Stimulated activated CD4-positive, alpha-beta T cell treated with anti-CD3 and anti-CD28 coated beads, Interleukin-4, amount 100 ng/mL, for 24 hours (primary cell): Measurements from ENCODE around the gene ASXL3.

ENCODE experiments used
- DNase-seq: peaks from one replicate; pipeline ENCODE4 v3.0.0-alpha.2; 2020

ASXL3 gene

DNA sequence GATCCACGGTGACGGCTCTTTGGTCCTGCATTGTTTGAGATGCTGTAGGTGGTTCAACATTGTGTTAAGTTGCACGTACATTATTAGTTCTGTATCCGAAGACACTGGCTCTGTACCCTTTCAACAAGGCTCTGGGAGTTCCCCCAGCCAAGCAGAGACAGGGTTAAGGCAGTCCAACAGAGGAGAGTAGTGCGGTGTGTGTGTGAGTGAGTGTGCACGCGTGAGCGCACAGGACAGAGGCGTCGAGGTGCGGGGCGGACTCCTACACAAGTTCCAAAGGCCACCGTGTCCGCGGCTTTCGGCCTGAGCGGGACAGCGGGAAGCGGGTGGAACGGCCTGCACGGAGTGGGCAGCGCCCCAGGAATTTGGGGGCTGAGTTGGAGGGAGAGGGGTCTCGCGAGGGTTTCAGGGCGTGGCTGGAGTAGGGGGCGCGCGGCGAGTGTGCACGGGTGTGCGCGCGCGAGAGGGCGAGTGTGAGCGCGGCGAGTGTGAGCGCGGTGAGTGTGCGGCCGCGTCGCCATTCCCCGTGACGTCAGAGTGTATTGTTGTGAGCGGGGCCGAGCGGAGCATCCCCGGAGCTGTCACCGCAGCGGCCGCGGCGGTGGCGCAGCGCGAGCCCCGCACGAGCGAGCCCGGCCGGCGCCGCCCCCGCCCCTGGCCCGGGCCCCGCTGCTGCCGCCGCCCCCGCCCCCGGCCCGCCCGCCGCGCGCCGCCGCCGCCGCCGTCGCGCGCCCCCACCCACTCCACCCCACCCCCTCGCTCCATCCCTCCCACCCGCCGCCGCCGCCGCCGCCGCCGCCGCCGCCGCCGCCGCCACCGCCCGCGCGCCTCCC lies at the start of gene ASXL3:
Gene ASXL3 (plus strand): TSS at position 535 of the 833 bp plus-strand sequence. CDS start 413 bp downstream, outside the sequence.
- DNase-seq = no peak

DNA sequence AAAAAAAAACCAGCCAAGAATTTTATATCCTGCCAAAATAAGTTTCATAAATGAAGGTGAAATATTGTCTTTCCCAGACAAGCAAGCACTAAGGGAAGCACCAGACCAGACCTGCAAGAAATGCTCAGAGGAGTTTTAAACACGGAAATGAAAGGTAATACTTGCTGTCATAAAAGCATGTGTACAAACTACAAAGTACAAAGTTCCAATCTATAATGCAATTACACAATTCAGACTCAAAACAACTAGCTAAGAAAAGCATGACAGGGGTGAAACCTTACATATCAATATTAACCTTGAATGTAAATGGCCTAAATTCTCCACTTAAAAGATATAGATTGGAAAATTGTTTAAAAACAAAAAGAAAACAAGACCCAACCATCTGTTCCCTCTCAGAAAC lies 45.0 kb upstream of the ASXL3 start:
- DNase-seq = no peak

DNA sequence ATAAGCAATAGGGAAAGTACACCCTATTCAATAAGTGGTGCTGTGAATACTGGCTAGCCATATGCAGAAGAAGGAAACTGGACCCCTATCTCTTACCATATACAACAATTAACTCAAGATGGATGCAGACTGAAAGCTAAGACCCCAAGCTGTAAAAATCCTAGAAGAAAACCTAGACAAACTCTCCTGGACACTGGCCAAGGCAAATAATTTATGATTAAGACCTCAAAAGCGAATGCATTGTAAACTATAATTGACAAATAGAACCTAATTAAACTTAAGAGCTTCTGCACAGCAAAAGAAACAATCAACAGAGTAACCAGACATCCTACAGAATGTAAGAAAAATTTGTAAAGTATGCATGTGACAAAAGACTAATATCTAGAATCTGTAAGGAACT lies 41.1 kb upstream of the ASXL3 start:
- DNase-seq = no peak

DNA sequence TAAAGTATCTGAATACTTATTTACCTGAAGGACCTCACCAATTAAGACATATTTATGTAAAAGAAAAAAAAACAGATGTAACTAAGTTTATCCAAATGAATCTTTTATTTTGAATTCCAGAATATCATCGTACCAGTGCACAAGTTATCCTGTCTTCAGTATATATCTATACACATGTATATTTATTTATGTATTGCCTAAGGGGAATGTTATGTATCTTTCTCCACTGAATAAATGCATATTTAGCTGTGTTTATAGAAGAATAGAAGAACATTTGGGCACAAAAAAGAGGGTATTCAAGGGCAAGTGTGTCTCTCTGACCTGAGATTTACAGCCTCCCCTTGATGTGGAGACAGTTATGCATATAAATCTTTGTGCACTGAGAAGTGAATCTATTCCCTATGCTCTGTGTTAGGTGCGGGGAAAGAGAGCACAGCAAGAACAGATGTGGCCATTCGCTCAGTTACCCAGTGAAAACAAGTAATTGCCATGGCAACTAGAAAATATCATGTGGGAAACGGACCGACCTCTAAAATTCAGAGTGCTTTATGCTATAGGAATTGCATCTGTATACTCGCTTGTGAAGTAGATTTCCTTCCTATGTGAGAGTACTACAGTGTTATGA lies 39.5 kb upstream of the ASXL3 start:
- DNase-seq = no peak

DNA sequence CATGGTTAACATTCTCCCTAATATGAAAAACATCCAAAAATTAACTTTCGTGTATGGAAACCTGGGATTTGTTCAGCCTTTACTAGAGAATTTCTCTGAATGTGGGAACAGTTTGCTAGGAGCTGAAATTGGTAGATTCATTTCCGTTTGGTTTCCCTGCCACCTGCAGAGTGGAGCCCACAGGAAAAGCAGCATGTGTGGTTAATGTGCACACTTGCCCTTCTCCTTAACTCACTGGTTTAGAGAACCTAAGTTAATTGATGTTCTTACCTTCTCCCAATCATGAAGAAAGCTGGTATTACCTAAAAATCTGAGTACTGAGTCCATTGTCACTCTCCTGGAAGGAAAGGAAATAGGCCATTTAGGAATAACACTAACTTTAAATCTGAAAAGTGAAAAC lies 37.6 kb upstream of the ASXL3 start:
- DNase-seq = no peak

DNA sequence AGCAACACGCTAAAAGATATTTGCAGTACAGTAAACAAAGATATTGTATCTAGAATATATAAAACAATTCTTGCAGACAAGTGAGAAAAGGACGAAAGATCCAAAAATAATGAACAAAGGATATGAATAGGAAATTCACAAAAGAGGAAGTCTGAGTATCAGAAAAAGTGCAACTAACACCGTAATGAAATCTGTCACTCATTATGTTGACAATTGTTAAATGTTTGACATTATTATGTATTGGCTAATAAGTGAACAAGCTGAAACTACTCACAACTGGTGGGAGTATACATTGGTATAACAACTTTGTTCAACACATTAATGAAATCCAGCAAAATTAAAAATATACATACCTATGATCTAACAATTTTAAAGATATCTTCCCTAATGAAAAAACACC lies 36.7 kb upstream of the ASXL3 start:
- DNase-seq = no peak

DNA sequence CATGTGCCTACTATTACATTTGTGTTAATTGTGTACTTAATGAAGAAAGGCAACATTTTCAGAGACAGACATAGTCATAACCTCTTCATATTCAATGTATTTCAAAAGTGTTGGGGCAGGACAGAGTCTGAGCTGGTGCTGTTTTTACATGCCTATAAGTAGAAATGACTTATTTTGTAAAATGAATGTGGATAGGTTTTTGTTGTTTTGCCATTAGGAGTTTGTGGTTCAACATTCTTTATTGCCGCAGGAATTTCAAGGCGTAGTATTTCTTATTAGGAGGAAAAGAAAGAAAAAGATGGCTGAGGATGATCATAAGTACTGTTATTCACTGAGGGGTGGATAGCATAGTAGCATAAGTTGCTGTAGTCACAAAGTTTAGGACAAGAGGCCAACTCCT lies 21.2 kb upstream of the ASXL3 start:
- no peak for DNase-seq

DNA sequence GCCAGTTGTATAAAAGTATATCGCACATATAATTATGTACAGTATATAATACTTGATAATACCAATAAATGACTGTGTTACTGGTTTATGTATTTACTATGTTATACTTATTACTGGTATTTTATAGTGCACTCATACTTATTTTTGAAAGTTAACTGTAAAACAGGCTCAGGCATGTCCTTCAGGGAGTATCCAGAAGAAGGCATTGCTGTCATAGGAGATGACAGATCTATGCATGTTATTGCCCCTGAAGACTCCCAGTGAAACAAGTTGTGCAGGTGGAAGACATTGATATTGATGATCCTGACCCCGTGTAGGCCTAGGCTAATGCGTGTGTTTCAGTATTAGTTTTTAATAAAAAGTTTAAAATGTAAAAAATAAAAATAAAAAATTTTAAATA lies 20.3 kb upstream of the ASXL3 start:
- DNase-seq = no peak

DNA sequence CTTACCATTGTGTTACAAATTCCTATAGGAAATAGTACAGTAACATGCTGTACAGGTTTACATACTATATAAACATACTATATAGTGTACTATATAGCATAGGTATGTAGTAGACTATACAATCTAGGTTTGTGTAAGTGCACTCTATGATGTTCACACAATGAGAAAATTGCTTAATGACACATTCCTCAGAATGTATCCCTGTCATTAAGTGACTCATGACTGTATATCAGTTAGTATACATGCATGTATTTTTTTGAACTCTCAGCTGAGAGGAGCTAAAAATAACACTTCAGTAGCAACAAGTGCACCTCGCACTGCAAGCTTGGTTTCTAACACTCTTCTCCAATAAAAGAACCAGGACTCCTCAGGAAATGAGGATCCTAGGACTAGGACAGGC lies 19.5 kb upstream of the ASXL3 start:
- DNase-seq = no peak

DNA sequence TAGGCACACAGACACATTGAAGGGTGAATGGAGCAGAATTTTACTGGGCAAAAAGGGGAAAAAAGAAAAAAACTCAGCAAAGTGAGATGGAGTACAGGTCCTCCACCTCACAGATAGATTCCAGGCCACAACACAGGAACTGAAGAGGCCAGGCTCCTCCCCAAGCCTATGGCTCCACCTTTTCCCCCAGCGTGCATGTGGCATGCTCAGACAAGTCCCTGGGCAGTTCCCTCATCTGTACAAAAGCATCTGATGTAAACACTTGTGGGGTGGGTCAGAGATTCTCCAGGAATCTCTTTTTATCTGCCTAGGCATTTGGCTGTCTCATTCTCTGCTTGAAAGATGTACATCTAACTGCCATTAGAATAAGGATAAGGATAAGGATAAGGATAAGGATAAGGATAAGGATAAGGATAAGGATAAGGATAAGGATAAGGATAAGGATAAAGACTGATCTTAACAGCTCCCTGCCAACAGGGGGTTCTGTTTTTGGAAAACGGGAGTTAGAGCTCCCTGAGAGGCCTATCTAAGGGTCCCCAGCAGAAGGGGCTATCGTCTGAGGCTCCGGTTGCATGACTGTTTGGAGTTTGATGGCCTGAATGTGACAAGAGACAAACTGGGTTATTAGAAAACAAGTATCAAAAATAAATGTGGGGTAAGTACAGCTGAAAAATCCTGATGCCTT lies 17.2 kb upstream of the ASXL3 start:
- no peak for DNase-seq

DNA sequence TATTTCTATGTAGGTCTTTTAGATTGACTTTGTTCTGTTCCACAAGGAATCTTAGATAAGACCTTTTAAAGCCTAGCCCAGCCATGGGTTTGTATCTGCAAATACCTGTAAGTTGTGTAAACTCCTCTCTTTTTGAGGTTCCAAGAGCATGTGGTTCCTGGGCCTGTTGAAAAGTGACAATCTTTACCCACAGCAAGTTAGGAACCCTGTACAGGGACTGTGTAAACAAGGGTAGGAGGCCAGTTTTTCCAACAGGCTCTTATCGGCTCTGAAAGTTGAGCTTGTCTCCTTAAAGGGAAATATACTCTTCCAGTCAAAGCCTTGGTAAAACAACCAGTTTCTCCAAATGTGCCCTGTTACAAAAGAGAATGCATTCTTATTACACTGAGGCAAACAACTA lies 15.3 kb upstream of the ASXL3 start:
- no peak for DNase-seq

DNA sequence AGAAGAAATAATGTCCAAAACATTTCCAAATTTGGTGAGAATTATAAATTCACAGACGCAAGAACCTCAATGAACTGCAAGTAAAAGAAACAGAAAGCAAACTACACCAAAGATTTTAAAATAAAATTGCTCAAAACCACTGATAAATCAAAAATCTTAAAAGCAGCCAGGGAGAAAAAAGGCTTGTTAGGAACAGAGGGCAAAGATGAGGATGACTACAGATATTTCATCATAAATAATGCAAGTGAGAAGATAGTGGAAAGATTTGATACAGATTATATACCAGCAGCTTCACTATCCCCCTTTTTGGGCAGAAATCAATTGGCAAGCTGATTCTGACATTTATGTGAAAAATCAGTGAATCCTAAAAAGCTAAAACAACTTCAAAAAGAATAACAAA lies 10.3 kb upstream of the ASXL3 start:
- no peak for DNase-seq

DNA sequence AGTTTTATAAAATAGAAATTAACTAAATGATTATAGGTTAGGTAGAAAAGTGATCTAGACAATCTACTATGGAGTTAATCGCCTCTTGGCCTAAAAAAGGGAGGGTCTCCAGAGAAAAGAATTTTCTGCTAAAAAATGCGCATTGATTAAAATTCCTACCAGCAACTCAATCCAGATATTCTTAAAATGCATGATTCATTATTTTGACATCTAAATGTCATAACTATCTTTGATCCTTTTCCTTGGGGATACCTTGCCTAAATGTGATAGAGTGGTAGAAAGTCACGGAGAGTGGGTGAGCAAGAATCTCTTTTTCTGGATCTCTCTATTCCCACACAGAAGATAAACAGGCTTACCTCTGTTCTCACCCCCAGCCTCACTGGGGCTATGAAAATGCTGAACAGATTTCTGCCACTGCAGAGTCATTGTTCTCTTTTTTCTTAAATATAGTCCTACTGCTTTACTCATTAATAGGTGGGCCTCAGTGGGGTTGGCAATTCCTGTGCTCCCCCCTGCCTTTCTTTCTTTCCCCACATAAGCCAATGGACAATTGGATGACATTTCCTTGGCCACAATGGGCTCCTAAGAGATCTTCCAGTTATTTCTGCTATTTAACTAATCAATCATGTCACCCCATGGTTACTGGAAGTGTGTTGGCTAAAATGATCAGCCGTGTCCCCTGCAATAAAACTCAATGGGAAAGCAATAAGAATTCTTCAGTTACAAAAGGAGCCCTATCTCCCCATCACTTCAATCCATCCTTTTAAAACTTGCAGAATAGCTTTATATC lies 5.8 kb upstream of the ASXL3 start:
- DNase-seq = no peak

DNA sequence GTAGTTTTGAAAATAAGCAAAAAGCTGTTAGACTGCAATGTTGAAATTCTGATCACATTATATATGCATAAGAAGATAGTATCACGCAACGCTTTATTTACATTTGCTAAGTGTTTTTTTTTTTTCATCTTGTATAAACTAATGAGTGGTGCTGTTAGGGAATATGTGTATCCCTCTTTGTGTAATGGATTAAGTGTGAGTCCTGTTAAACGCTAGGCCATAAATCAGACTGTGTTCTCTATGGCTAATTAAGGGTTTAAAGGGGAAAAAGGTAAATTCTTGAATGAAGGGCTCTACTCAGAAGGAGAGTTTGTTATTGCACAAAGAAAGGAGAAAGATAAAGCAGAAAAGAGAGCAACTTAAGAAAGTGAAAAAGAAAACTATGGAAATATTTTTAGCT lies 4.8 kb upstream of the ASXL3 start:
- DNase-seq = no peak

DNA sequence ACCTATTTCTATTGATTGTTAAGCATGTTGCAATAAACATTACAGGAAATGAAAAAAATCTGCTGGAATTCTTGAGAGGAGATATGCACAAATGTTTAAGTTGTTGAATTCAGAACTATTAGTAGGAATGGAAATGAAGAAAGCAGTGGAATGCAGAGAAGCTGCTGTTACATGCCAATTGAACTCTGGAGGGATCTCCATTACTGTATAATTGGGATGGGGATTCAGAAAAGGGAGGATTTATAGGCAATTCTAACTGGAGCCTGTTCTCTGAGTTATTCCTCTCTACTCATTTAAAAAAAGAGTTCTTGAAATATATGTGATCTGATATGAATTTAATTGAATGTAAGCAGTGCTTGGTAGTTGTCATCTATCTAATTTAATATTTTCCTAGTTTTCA lies 2.6 kb upstream of the ASXL3 start:
- no peak for DNase-seq

DNA sequence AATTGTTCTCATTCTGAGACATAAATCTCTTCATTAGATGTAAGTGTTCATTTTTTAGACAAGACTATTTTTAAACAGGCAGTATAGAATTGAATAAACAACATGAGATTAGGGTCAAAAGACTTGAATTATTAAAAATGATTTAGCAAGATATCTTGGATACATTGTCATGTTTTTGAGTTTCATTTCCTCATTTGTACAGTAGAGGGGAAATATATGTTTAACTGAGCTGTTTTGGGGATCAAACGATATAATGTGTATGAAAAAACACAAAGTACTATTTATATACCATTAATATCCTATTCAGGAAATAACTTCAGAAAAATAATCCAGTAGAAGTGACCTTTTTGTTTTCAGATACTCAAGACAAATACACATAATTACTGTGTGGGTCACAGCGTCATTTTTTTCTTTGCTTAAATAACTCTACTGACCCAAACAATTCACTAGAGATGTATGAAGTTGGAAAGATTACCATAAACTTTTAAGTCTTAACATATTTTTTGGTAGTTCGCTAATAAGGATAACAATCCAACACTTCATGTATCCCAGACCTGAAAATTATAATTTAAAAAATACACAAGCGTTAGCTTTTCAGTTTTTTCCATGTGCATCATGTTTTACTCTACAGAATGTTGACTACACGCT lies 896 bp upstream of the ASXL3 start:
- no peak for DNase-seq

DNA sequence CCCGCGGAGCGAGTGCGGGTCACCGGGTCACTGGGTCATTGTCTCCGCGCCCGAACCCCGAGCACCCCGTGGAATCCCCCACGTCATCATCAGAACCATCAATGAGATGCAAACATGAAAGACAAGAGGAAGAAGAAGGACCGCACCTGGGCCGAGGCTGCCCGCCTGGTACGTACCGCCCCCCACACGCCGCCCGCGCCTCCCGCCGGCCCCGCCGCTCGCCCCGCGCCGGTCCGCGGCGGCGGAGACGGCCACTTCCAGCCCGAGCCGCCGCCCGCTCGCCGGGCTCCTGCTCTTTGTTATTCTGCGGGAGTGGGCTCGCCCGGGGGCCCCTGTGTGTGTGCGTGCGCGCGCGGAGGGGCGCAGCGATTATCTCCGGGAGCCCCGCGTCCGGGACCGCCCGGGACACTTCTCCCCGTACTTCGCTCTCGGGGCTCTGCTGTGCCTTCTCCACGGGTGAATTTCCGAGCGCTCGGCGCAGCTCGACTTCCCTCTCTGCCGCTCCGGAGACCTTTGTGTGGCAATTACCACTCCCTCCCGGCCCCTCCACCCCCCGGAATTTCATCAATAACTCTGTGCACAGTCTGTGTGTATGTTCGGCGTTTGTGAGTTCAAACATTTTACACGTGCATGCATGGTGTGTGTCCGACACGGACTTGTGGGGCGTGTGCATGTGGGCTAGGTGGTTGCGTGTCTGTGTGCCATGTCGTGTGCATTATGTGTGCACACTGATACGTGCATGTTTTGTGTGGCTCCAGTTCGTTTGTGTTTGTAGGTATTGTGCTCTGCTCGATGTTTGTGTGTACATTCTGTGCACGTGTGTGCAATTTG lies 714 bp downstream of the ASXL3 start:
- DNase-seq = no peak

DNA sequence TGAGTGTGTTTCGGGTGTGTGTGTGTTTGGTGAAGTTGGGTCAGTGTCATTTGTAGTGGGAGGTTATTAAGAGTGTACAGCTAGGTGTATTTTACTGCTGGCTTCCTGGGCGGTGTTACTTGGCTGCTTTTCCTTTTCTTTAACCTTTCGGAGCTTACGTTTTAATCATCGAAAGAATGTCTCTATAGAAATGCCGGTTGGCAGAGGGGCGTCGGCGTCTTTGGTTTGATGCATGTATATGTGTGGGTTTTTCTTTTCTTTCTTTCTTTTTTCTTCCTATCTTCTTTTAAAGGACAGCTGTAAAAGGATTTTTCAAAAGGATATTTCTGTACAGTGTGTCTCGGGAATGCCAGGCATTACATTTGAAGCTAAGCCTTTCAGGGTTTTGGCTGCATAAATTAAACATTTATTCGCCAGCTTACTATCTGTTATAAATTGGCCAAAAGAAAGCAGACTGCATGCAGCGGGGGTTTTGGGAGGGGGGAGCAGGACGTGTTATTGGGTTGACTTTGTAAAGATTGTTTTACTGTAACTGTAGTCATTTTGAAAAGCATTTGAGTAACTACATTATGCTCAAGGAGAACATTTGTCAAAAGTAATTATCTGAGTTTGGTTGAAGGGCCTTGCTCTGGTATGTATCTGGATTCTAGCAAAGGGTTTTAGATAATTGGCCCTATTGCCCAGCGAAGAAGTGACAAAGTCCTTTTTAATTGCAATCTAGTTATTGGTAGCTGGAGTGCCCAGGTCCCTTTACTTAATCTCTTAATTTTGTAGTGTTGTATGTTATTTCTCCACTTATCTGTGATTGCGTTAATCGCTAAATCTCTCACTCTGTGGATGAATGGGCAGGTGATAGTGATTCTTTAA lies 1.6 kb downstream of the ASXL3 start:
- no peak for DNase-seq

DNA sequence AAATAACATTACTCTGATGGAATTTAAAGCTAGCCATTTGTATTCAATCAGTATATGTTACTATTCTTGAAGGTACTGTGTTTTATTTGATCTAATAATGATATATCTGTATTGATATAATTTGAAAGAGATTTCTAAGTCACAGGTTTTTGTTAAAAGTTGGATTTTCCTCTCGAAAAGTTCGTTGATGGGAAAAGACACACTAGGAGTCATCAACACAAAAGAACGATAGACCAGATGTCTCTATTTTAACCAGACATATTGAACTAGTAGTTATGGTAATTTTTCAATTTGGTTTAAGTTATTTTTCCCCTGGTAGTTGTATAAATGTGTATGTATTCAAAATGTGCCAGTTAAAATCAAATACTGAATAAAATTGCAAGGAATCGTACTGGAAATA lies 2.5 kb downstream of the ASXL3 start:
- no peak for DNase-seq

DNA sequence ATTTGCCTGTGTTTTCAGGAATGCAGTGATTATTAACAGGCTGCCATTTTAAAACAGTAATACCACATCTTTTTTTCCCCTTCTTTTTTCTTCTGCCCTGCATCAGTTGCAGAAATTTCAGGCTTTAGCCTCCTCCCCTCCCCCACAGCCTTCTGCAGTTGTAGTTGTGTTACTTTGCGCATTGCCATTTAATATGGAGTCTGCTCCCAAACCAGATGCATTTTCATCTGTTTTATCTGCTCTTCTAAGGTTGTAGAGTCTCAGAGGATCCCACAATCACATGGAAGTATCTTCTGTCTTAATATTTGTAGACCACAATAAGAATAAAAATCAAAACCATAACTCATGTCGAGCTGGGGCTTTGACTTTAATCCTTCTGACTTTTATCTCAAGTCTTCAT lies 3.8 kb downstream of the ASXL3 start:
- DNase-seq = no peak

DNA sequence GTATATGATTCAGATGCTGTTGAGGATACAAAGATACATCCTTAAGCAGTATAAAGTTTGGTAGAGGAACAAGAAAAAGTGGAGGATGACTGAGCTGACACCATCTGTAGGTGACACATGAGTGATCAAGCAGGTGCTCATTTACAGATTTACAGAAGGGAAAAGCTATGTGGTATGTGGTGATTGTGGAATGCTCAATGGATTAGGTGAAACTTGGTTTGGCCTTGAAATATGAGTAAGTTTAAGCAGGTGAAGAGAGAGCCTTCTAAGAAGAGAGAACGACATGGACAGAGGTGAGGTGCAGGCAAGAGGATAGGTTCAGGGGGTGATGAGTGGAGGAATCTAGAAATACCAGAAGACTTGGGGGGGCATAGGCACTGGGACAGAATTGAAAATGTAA lies 5.9 kb downstream of the ASXL3 start:
- no peak for DNase-seq
